Measurements from ENCODE around the gene SPATA25. TPM values are rescaled to one million over a fixed set of nuclear protein-coding genes. Genes with fewer than 3 reads are reported as not detected.

The SPATA25 gene
- total RNA-seq, 4 donors from 2014 or later: 5.8 to 35.2 (median 19.5) TPM

DNA sequence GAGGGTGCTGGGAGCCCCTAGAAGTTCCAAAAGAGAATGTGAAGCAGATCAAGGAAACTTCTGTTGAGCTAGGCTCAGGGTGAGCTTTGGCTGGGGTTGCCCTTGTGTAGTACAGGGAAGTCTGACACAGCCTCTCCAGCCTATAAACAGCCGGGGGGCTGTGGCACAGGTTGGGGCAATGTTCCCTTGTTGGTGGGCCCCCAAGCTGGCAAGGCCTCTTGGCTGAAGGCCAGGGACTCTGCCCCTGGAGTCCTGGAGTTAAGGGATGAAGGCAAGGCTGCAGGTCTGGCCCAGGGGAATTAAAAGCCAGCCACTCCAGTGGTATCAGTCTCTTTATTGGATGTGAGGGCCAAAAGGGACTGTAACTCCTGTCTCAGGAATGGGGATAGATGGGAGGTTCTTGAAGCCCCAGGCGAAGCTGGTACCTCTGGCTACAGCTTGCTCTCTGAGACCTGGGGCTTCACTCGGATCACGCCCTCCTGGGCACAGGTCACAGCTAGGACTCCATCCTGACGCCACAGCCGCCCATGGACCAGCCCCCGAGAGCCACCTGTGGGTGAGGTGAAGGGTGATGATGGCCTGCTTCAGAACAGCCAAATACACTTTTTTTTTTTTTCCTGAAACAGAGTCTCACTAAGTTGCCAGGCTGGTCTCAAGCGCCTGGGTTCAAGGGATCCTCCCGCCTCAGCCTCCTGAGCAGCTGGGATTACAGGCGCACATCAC is 45.9 kb downstream of the SPATA25 start:
- Histone ChIP-seq H3K27ac (peak overlapping the region in 3 of 4 donors; percentile 4 to 43 (median 7)), H3K4me3 (no peak overlapping the region), H3K9me3 (no peaks in the 10 kb centered on the region), H3K4me1 (peaks cover 0 to 5% (median 0%) of the 10 kb centered on the region in 4 donors), H3K36me3 (peaks cover 0 to 70% (median 0%) of the 10 kb centered on the region in 3 donors), H3K27me3 (no peaks in the 10 kb centered on the region)
- no peak for DNase-seq
- no peak for TF ChIP-seq POLR2A (IDR thresholded peaks at IDR 0.05)
- TF ChIP-seq, protein P1, sequence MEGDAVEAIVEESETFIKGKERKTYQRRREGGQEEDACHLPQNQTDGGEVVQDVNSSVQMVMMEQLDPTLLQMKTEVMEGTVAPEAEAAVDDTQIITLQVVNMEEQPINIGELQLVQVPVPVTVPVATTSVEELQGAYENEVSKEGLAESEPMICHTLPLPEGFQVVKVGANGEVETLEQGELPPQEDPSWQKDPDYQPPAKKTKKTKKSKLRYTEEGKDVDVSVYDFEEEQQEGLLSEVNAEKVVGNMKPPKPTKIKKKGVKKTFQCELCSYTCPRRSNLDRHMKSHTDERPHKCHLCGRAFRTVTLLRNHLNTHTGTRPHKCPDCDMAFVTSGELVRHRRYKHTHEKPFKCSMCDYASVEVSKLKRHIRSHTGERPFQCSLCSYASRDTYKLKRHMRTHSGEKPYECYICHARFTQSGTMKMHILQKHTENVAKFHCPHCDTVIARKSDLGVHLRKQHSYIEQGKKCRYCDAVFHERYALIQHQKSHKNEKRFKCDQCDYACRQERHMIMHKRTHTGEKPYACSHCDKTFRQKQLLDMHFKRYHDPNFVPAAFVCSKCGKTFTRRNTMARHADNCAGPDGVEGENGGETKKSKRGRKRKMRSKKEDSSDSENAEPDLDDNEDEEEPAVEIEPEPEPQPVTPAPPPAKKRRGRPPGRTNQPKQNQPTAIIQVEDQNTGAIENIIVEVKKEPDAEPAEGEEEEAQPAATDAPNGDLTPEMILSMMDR (IDR thresholded peaks at IDR 0.05): no peak

DNA sequence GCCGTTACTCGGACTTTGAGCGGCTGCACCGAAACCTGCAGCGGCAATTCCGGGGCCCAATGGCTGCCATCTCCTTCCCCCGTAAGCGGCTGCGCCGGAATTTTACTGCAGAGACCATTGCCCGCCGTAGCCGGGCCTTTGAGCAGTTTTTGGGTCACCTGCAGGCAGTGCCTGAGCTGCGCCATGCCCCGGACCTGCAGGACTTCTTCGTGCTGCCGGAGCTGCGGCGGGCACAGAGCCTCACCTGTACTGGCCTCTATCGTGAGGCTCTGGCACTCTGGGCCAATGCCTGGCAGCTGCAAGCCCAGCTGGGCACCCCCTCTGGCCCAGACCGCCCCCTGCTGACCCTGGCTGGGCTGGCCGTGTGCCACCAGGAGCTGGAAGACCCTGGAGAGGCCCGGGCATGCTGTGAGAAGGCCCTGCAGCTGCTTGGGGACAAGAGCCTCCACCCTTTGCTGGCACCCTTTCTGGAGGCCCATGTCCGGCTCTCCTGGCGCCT is 46.7 kb downstream of the SPATA25 start:
- H3K4me1 ChIP-seq: peaks cover 0 to 7% (median 0%) of the 10 kb centered on the region in 4 donors
- TF ChIP-seq, protein P1 (IDR thresholded peaks at IDR 0.05): no peak
- TF ChIP-seq POLR2A (IDR thresholded peaks at IDR 0.05): no peak
- H3K27ac ChIP-seq: no peak overlapping the region
- H3K27me3 ChIP-seq: no peaks in the 10 kb centered on the region
- no peaks in the 10 kb centered on the region for H3K9me3 ChIP-seq
- H3K4me3 ChIP-seq: no peak overlapping the region
- peaks cover 0 to 63% (median 0%) of the 10 kb centered on the region in 3 donors for H3K36me3 ChIP-seq
- no peak for DNase-seq

DNA sequence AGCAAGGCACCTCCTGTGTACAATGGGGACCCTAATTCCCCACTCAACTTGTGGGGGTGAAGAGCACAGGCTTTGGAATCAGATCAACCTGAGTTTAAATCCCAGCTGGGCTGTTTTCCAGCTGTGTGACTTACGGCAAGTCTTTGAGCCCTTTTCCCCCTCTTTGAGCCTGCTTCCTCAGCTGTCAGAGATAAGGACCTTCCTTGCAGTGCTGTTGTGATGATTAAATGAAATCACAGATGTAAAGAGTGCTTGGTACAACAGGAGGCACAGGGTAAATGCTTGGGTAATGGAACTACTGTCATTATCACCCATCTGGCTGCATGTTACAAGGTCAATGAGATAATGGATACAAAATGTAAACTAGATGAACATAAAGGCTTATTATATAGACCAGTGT is 50.6 kb downstream of the SPATA25 start:
- DNase-seq: no peak
- Histone ChIP-seq H3K9me3 (no peaks in the 10 kb centered on the region), H3K4me3 (no peak overlapping the region), H3K4me1 (peaks cover 0 to 30% (median 3%) of the 10 kb centered on the region in 4 donors), H3K27ac (no peak overlapping the region), H3K36me3 (peaks cover 0 to 28% (median 0%) of the 10 kb centered on the region in 3 donors), H3K27me3 (no peaks in the 10 kb centered on the region)
- no peak for TF ChIP-seq POLR2A (IDR thresholded peaks at IDR 0.05)
- TF ChIP-seq, protein P1 (IDR thresholded peaks at IDR 0.05): no peak

Other genes with a start within 250 kb of the SPATA25 start
- not detected for gene WFDC11, start 217.4 kb downstream of the SPATA25 start, total RNA-seq
- not detected for gene WFDC13, start 185.6 kb downstream of the SPATA25 start, total RNA-seq
- not detected for gene WFDC10B, start 182.6 kb downstream of the SPATA25 start, total RNA-seq
- not detected for gene SPINT4, start 165.3 kb downstream of the SPATA25 start, total RNA-seq
- gene WFDC3, start 95.7 kb downstream of the SPATA25 start, total RNA-seq: not detected
- 10 to 100 TPM; 21.5 to 41.4 (median 25.2) TPM for gene DNTTIP1, start 95.7 kb downstream of the SPATA25 start, total RNA-seq
- gene UBE2C, start 75.0 kb downstream of the SPATA25 start, total RNA-seq: 10 to 100 TPM in 2 of 4 donors, 1 to 10 TPM in 2; 7.3 to 24.8 (median 9.8) TPM
- 1 to 10 TPM in 2 of 4 donors, not detected in 2; 2.7 to 3.5 TPM for gene TNNC2, start 60.3 kb downstream of the SPATA25 start, total RNA-seq
- gene SNX21, start 53.8 kb downstream of the SPATA25 start, total RNA-seq: 10 to 100 TPM; 17.5 to 94.9 (median 42.7) TPM
- 10 to 100 TPM; 56.9 to 93.8 (median 78.3) TPM for gene ACOT8, start 30.2 kb downstream of the SPATA25 start, total RNA-seq
- 1 to 10 TPM; 2.5 to 9.1 (median 4.6) TPM for gene ZSWIM3, start 30.0 kb downstream of the SPATA25 start, total RNA-seq
- gene ZSWIM1, start 6.4 kb downstream of the SPATA25 start, total RNA-seq: 10 to 100 TPM in 3 of 4 donors, 1 to 10 TPM in 1; 6.6 to 14.5 (median 11.9) TPM
- 10 to 100 TPM in 3 of 4 donors, 1 to 10 TPM in 1; 3.3 to 27.6 (median 23.9) TPM for gene NEURL2, start 3.6 kb upstream of the SPATA25 start, total RNA-seq
- gene CTSA, start 3.7 kb upstream of the SPATA25 start, total RNA-seq: 100 to 1,000 TPM in 3 of 4 donors, 10 to 100 TPM in 1; 85.0 to 602 (median 258) TPM
- gene PLTP, start 24.5 kb upstream of the SPATA25 start, total RNA-seq: 10 to 100 TPM; 25.0 to 99.3 (median 35.7) TPM
- gene PCIF1, start 47.1 kb upstream of the SPATA25 start, total RNA-seq: 10 to 100 TPM; 25.0 to 53.2 (median 44.9) TPM
- gene ZNF335, start 84.6 kb upstream of the SPATA25 start, total RNA-seq: 10 to 100 TPM; 34.3 to 60.1 (median 53.6) TPM
- gene MMP9, start 121.3 kb upstream of the SPATA25 start, total RNA-seq: 1 to 10 TPM in 2 of 4 donors, not detected in 2; 1.1 to 2.5 TPM
- not detected for gene SLC12A5, start 141.6 kb upstream of the SPATA25 start, total RNA-seq
- 10 to 100 TPM; 20.5 to 65.2 (median 24.9) TPM for gene NCOA5, start 202.3 kb upstream of the SPATA25 start, total RNA-seq
- gene CD40, start 230.7 kb upstream of the SPATA25 start, total RNA-seq: 10 to 100 TPM in 2 of 4 donors, 1 to 10 TPM in 2; 1.6 to 17.6 (median 9.3) TPM